Spinal cord (tissue), 10 donors: ENCODE measurements around the gene STARD4. TPM values are rescaled to one million over a fixed set of nuclear protein-coding genes. Genes with fewer than 3 reads are reported as not detected.

Source experiments
- DNase-seq, 6 donors: peaks; one replicate each; pipeline versions ENCODE4 v3.0.0 to v3.0.0-alpha.2; 2013 to 2015; ENCODE audit warnings: low spot score in 6 of 6, low read depth in 4 of 6
- H3K27ac ChIP-seq: one replicate; pipeline ENCODE4 v1.5.1; 2013; ENCODE audit warnings: low read depth, low read length, control low read depth
- H3K27me3 ChIP-seq: one replicate; pipeline ENCODE4 v1.6.1; 2013; ENCODE audit warnings: low read length; ENCODE audit not compliant: control insufficient read depth, insufficient read depth
- H3K36me3 ChIP-seq: one replicate; pipeline ENCODE4 v1.6.1; 2013; ENCODE audit warnings: low read length; ENCODE audit not compliant: control insufficient read depth, insufficient read depth
- H3K4me1 ChIP-seq: one replicate; pipeline ENCODE4 v1.6.1; 2013; ENCODE audit warnings: low read length; ENCODE audit not compliant: control insufficient read depth, insufficient read depth
- H3K4me3 ChIP-seq: one replicate; pipeline ENCODE4 v1.5.1; 2013; ENCODE audit warnings: low read depth, low read length, control low read depth
- H3K9me3 ChIP-seq: one replicate; pipeline ENCODE4 v1.6.1; 2013; ENCODE audit warnings: low read length; ENCODE audit not compliant: control insufficient read depth, insufficient read depth
- WGBS: methylation state at CpG from one replicate; pipeline ENCODE4 v1.1.5; 2013; ENCODE audit warnings: missing lambda C conversion rate; ENCODE audit not compliant: insufficient coverage; 5-methylcytosine and 5-hydroxymethylcytosine counted together
- polyA plus RNA-seq, 2 donors: library from polyadenylated mRNA; unstranded; fragments of 120-200 nt; gene quantifications; one replicate each; pipeline ENCODE4 v1.2.1, GENCODE V29; 2013; ENCODE audit not compliant: insufficient read length in 2 of 2
- total RNA-seq, 2 donors: library from RNA; depleted of rRNA in 1 of 2; stranded (reverse); fragments of 120-200 nt in 1 of 2; fragments of >200 nt in 1 of 2; gene quantifications; one replicate each; pipeline versions ENCODE4 v1.2.3 to v1.2.4, GENCODE V29; 2013 to 2014
- donor health status: healthy.

The STARD4 gene
- total and polyA plus RNA-seq, 4 donors: 36.2 to 97.6 (median 50.8) TPM

DNA sequence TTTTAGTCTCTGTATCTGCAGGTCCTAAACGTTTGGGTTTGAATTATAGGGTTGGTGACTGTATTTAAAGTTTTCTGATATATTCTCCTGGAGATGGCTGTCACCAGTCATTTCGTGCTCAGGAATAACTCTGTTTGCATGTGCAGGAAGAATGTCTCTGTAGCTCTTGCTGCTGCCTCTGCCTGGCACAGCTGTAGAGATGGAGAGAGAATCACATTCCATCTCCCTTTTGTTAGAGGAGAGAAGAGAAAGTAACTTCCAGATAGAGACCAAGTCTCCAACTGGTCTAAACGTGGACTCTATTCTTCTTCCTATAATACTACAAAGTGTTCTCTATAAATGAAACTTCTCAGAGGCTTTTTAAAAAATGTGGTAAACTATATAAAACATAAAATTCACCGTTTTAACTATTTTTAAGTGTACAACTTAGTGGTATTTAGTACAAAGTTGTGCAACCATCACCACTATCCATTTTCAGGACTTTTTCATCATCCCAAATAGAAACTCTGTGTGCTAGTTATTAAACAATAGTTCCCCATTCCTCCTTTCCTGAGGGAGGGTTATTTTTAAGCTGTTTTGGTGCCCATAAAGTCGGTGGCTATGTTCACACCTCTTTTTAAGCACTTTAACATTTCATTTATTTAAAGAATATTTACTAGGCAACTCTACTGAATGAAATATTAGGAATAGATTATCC, 20.7 kb upstream of the STARD4 start:
- no peak overlapping the region for H3K4me3 ChIP-seq
- H3K9me3 ChIP-seq: no peaks in the 10 kb centered on the region
- no peak overlapping the region for H3K27ac ChIP-seq
- no peaks in the 10 kb centered on the region for H3K27me3 ChIP-seq
- no peaks in the 10 kb centered on the region for H3K4me1 ChIP-seq
- DNase-seq: no peak
- 64% methylated on average over 2 of the region's 5 CpGs for WGBS
- H3K36me3 ChIP-seq: no peaks in the 10 kb centered on the region

DNA sequence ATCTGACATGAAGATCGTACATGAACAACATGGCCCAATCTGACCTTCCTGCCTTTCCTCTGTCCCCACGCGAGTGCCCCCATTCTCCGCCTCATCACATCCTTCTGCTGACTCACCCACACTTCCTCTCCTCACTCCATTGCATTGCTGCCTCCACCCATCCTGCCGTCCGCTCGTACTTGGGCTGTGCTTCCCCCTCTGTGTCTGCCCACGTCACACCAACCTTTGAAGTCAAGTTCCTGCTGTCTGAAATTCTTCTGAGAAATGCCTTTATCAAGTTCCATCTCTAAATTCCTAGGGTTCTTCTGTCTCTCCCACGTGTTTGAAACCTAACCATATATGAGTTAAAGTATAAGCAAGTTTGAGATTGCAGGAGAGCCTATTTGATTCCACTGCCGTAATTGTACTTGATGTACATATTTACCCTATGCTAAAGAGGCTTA, 18.0 kb upstream of the STARD4 start:
- H3K36me3 ChIP-seq: no peaks in the 10 kb centered on the region
- DNase-seq: no peak
- no peaks in the 10 kb centered on the region for H3K9me3 ChIP-seq
- no peaks in the 10 kb centered on the region for H3K27me3 ChIP-seq
- 86% methylated on average over 8 of the region's 10 CpGs for WGBS
- H3K4me3 ChIP-seq: no peak overlapping the region
- no peak overlapping the region for H3K27ac ChIP-seq
- H3K4me1 ChIP-seq: no peaks in the 10 kb centered on the region

DNA sequence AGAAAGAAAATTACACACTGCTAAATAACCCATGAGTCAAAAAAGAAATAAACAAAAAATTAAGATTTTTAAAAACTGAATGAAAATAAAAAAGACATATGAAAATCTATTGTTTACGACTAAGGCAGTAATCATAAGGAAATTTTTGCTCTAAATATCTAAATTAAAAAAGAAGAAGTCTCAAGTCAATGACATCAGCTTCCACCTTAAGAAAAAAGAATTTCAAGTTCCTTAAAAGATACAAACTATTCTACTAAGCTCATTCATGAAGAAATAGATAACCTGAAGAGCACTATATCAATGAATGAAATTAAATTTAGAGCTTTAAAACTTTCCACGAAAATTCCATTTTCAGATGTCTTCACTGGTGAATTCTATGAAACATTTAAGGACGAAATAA, 15.7 kb upstream of the STARD4 start:
- H3K4me3 ChIP-seq: no peak overlapping the region
- H3K27me3 ChIP-seq: no peaks in the 10 kb centered on the region
- 100% methylated on average over 1 of the region's 3 CpGs for WGBS
- H3K27ac ChIP-seq: no peak overlapping the region
- no peaks in the 10 kb centered on the region for H3K4me1 ChIP-seq
- no peaks in the 10 kb centered on the region for H3K36me3 ChIP-seq
- DNase-seq: no peak
- H3K9me3 ChIP-seq: no peaks in the 10 kb centered on the region

DNA sequence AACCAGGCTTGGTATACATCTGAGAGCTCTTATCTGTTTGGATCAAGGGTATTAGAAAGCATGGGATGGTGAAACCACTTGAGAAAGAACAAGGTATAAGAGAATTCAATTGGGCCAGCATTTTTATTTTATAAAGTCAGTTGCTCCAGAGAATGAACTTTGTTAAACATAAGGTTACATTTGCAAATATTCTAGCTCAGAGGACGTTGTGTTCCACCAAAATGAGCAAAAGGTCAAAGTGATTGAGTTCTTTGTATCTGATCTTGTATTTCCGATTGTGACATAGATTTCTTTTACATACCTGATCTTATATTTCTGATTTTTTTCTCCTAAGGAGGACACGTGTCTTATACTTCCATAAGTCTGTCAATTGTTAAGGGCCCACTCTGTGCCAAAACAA, 8.6 kb upstream of the STARD4 start:
- DNase-seq: no peak
- no peaks in the 10 kb centered on the region for H3K9me3 ChIP-seq
- WGBS: 89% methylated on average over 1 of the region's 3 CpGs

DNA sequence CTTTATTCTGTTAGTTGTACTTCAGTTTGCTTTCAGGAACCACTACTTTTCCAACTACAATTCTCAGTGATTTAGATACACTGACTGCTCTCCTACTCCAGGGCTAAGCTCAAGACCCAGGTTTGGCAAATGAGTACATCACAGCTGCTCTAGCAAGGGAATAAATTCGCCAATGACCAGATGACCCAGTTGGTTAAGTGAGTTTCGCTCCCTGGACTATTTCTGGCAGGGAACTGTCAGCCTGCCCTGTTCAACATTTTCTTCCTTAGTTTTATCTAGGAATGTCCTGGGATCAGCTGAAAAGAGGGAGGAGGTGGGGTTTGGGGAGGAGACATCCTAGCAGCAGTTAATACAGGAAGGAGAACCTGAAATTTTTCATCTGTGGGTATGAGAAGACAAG, 6.4 kb upstream of the STARD4 start:
- Histone ChIP-seq H3K27ac (no peak overlapping the region), H3K4me1 (no peaks in the 10 kb centered on the region), H3K27me3 (no peaks in the 10 kb centered on the region), H3K36me3 (no peaks in the 10 kb centered on the region), H3K4me3 (no peak overlapping the region), H3K9me3 (no peaks in the 10 kb centered on the region)
- WGBS: 92% methylated on average over 2 of the region's 2 CpGs
- DNase-seq: no peak

More for the DNA sequence above, 8.6 kb upstream of the STARD4 start:
- no peaks in the 10 kb centered on the region for H3K36me3 ChIP-seq
- no peaks in the 10 kb centered on the region for H3K27me3 ChIP-seq
- H3K4me3 ChIP-seq: no peak overlapping the region
- no peak overlapping the region for H3K27ac ChIP-seq
- H3K4me1 ChIP-seq: no peaks in the 10 kb centered on the region

DNA sequence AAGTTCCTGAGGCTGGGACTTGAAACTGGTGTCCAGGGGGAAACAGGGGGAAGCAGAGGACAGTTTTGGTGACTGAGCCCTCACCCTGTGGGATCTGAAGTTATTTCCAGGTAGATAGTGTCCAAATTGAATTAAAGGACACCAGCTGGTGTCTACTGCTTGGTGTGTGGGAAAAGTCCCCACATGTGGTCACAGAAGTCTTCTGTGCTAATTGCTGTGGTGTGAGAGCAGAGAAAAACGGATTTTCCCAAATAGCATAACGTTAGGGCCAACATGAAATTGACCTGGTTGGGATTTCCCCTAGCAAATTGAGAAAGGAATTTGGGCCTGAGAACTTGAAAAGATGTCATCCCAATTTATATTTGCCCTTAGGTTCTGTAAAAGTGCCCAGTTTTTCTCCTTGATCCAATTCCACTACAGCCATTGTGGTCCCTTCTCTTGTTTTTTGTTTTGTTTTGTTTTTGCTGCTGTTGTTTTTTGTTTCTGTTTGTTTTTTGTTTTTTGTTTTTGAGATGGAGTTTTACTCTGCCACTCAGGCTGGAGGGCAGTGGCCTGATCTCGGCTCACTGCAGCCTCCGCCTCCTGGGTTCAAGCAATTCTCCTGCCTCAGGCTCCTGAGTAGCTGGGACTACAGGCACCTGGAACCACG, 5.6 kb upstream of the STARD4 start:
- Histone ChIP-seq H3K9me3 (no peaks in the 10 kb centered on the region), H3K27ac (no peak overlapping the region), H3K27me3 (no peaks in the 10 kb centered on the region), H3K4me3 (no peak overlapping the region), H3K4me1 (no peaks in the 10 kb centered on the region), H3K36me3 (no peaks in the 10 kb centered on the region)
- DNase-seq: no peak
- WGBS: 100% methylated on average over 5 of the region's 5 CpGs

DNA sequence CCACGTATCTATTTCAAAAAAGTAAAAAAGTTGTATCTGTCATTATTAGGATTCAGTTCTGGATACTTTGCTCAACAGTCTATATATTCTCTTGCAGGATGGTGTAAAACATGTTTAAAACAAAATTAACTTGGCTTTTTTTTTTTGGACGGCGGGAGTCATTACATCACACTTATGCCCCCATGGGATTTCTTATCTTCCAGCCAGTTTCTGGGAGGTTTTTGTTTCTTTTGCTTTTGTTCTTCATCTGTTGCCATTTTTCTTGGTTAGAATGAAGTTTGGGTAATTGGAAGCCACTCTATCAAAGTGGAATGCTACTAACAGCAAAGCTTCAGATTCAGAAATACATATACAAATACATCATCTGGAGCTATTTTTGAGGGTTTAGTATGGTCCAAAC, 1.8 kb upstream of the STARD4 start:
- no CpG with 5 or more reads among the region's 3 CpGs for WGBS
- Histone ChIP-seq H3K4me1 (peaks cover 6% of the 10 kb centered on the region), H3K27ac (peak overlapping the region; percentile 95)

DNA sequence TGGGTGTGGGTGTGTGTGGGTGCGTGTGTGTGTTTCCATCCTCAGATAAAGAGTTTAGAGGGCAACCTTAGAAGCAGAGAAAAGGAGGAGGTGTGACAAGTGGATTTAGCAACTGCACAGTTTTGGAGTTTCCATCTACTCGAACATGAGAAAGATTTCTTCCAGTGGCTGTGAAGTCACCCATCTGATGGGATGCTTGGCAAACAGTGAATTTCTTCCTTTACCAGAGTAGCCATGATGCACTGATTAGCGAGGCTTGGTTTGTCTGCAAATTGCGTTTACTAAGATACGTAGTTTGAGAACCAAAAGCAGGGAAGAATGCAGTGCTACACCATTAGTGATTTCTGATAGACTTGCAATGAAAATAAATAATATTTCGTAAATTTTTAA, 791 bp upstream of the STARD4 start:
- Histone ChIP-seq H3K36me3 (no peaks in the 10 kb centered on the region), H3K4me3 (peak overlapping the region; percentile 95), H3K4me1 (peaks cover 6% of the 10 kb centered on the region), H3K27ac (peak overlapping the region; percentile 95), H3K9me3 (no peaks in the 10 kb centered on the region), H3K27me3 (no peaks in the 10 kb centered on the region)
- DNase-seq: no peak
- WGBS: 0% methylated on average over 1 of the region's 6 CpGs

More for the DNA sequence above, 1.8 kb upstream of the STARD4 start:
- Histone ChIP-seq H3K9me3 (no peaks in the 10 kb centered on the region), H3K36me3 (no peaks in the 10 kb centered on the region), H3K4me3 (no peak overlapping the region), H3K27me3 (no peaks in the 10 kb centered on the region)
- no peak for DNase-seq

DNA sequence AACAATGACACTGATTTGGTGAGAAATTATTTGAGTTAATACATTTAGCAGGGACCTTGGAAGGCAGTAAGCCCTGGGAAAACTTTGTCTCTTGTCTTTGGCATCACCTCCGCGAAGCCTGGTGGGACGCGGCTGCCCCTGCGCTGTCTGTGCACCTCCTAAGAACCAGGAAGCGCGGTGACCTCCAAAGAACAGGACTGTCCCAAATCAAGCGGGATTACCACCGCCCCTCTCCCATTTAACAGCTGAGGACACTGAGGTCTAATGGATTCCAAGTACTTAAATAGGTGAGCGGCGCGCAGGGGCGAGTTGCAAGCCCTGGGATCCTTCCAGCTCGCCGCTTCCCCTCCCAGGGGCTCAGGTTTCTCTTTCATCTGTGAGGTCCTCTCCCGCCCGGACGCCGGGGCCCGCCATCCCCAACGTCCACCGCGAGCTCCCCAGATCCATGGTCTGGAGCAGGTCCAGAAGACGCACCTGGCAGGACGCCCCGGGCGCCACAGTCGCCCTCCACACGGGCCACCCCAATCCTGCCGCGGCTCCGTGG, 432 bp downstream of the STARD4 start:
- under 1% methylated on average over 32 of the region's 32 CpGs for WGBS
- H3K4me3 ChIP-seq: peak overlapping the region; percentile 95
- no peaks in the 10 kb centered on the region for H3K27me3 ChIP-seq
- H3K27ac ChIP-seq: peak overlapping the region; percentile 95
- H3K4me1 ChIP-seq: peaks cover 6% of the 10 kb centered on the region
- H3K36me3 ChIP-seq: no peaks in the 10 kb centered on the region
- H3K9me3 ChIP-seq: no peaks in the 10 kb centered on the region
- peak in 2 of 6 donors; percentile 4 to 15 for DNase-seq
